ENCODE results near the gene SCRN3.

The SCRN3 gene

DNA sequence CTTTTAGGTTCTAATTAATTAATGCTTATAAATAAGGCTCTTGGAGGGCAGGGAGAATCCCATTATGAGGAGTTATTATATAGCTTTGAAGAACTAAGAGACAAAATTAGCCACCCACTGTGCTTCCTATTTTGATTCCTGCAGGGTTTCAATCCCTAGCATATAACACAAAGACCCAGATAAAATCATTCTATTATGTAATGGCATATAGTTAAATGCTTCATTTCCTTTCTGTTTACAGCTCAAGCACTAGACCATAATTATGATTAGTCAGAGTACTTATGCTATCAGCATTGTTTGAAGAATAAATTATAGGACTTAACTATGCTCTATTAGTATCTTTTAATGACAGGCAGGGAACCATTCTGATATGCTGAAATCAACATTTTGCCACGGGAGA, 82.2 kb downstream of the SCRN3 start:
- no peak for DNase-seq (ENCODE audit: low read depth in 2 of 3, low spot score in 1 of 3)
